ENCODE measurements around the gene SCO2. TPM values are rescaled to one million over a fixed set of nuclear protein-coding genes. Genes with fewer than 3 reads are reported as not detected.

SCO2 gene
- total RNA-seq, 4 donors from 2014 or later: 2.5 to 3.9 (median 3.3) TPM; not detected in 1

- no peak overlapping the region for H3K27ac ChIP-seq
- no peak for DNase-seq (ENCODE audit: low spot score in 2 of 2)
- 77 to 79% methylated on average over 8 to 10 of the region's 10 CpGs for WGBS, 2 donors
- TF ChIP-seq, protein P1, sequence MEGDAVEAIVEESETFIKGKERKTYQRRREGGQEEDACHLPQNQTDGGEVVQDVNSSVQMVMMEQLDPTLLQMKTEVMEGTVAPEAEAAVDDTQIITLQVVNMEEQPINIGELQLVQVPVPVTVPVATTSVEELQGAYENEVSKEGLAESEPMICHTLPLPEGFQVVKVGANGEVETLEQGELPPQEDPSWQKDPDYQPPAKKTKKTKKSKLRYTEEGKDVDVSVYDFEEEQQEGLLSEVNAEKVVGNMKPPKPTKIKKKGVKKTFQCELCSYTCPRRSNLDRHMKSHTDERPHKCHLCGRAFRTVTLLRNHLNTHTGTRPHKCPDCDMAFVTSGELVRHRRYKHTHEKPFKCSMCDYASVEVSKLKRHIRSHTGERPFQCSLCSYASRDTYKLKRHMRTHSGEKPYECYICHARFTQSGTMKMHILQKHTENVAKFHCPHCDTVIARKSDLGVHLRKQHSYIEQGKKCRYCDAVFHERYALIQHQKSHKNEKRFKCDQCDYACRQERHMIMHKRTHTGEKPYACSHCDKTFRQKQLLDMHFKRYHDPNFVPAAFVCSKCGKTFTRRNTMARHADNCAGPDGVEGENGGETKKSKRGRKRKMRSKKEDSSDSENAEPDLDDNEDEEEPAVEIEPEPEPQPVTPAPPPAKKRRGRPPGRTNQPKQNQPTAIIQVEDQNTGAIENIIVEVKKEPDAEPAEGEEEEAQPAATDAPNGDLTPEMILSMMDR (IDR thresholded peaks at IDR 0.05): no peak
- TF ChIP-seq EP300 (IDR thresholded peaks at IDR 0.05): no peak
- TF ChIP-seq POLR2A (IDR thresholded peaks at IDR 0.05): no peak
- H3K27me3 ChIP-seq: peaks cover 4 to 58% of the 10 kb centered on the region in 2 donors
- H3K4me3 ChIP-seq: no peak overlapping the region
- peaks cover 0 to 14% (median 7%) of the 10 kb centered on the region in 4 donors for H3K4me1 ChIP-seq
- H3K9me3 ChIP-seq: no peaks in the 10 kb centered on the region
- H3K36me3 ChIP-seq: no peaks in the 10 kb centered on the region
Observed at GRCh38 chr22:50483106-50483505, 42.3 kb downstream of the SCO2 start.

GRCh38 chr22:50482107-50483074 is 43.0 kb downstream of the SCO2 start:
- no peak for DNase-seq (ENCODE audit: low spot score in 2 of 2)
- 74 to 76% methylated on average over 18 to 22 of the region's 35 CpGs for WGBS, 2 donors
- peak overlapping the region in 1 of 4 donors; percentile 43 for H3K4me3 ChIP-seq
- H3K9me3 ChIP-seq: no peaks in the 10 kb centered on the region
- peak overlapping the region in 1 of 4 donors; percentile 45 for H3K27ac ChIP-seq
- H3K4me1 ChIP-seq: peaks cover 0 to 14% (median 7%) of the 10 kb centered on the region in 4 donors
- TF ChIP-seq, protein P1 (IDR thresholded peaks at IDR 0.05): no peak
- TF ChIP-seq POLR2A (IDR thresholded peaks at IDR 0.05) (no peak), EP300 (IDR thresholded peaks at IDR 0.05) (no peak)
- H3K27me3 ChIP-seq: peaks cover 4 to 58% of the 10 kb centered on the region in 2 donors
- H3K36me3 ChIP-seq: no peaks in the 10 kb centered on the region

GRCh38 chr22:50481440-50482106 is 43.8 kb downstream of the SCO2 start, which contains the start of gene ADM2:
ADM2 (plus strand) TSS chr22:50481543; CDS start chr22:50481848, 305 bp downstream.
- Histone ChIP-seq H3K4me1 (peaks cover 0 to 14% (median 7%) of the 10 kb centered on the region in 4 donors), H3K27me3 (peaks cover 4 to 58% of the 10 kb centered on the region in 2 donors), H3K27ac (peak within 1 kb of the TSS in 1 of 4 donors; percentile 45), H3K36me3 (no peaks in the 10 kb centered on the region), H3K4me3 (peak within 1 kb of the TSS in 2 of 4 donors; percentile 36 to 43), H3K9me3 (no peaks in the 10 kb centered on the region)
- DNase-seq (ENCODE audit: low spot score in 2 of 2): no peak
- TF ChIP-seq POLR2A (IDR thresholded peaks at IDR 0.05): no peak
- 7 to 10% methylated on average over 8 to 11 of the region's 70 CpGs for WGBS, 2 donors

GRCh38 chr22:50481045-50481439 is 44.4 kb downstream of the SCO2 start:
- WGBS, 2 donors: 4 to 10% methylated on average over 20 to 27 of the region's 45 CpGs
- Histone ChIP-seq H3K4me3 (peak overlapping the region in 2 of 4 donors; percentile 36 to 43), H3K27ac (peak overlapping the region in 1 of 4 donors; percentile 45), H3K9me3 (no peaks in the 10 kb centered on the region), H3K36me3 (no peaks in the 10 kb centered on the region), H3K27me3 (peaks cover 4 to 58% of the 10 kb centered on the region in 2 donors), H3K4me1 (peaks cover 0 to 14% (median 7%) of the 10 kb centered on the region in 4 donors)
- TF ChIP-seq, protein P1 (IDR thresholded peaks at IDR 0.05): no peak
- no peak for TF ChIP-seq EP300 (IDR thresholded peaks at IDR 0.05)
- no peak for TF ChIP-seq POLR2A (IDR thresholded peaks at IDR 0.05)
- no peak for DNase-seq (ENCODE audit: low spot score in 2 of 2)

DNA sequence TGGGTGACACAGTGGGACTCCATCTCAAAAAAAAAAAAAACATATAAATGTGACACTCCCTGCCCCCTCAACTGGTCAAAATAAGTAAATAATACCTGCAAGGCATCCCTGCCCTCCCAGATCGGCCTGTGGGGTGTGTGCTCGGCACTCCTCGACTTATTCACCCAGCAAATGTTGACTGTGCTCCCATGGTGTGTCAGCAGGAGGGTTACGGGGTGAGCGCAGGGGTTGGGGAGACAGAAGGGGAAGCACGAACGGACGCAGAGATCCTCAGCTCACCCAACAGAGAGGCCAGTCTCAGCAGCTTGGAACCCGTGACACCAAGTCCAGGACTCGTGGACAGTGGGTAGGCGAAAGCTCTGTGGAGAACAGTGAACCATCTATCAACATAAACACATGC is 45.7 kb downstream of the SCO2 start:
- H3K4me1 ChIP-seq: peaks cover 0 to 20% (median 12%) of the 10 kb centered on the region in 4 donors
- no peak overlapping the region for H3K4me3 ChIP-seq
- TF ChIP-seq POLR2A (IDR thresholded peaks at IDR 0.05) (no peak), EP300 (IDR thresholded peaks at IDR 0.05) (no peak)
- TF ChIP-seq, protein P1 (IDR thresholded peaks at IDR 0.05): no peak
- WGBS, 2 donors: 68 to 69% methylated on average over 11 of the region's 11 CpGs
- H3K36me3 ChIP-seq: no peaks in the 10 kb centered on the region
- DNase-seq (ENCODE audit: low spot score in 2 of 2): no peak
- H3K27ac ChIP-seq: no peak overlapping the region
- H3K9me3 ChIP-seq: no peaks in the 10 kb centered on the region
- peaks cover 4 to 48% of the 10 kb centered on the region in 2 donors for H3K27me3 ChIP-seq

Measured in tibial nerve (tissue), 4 donors.